A673 (cell line): ENCODE results near the gene GLRA3.

Experiments
- EZH2 ChIP-seq: fragments of 200-600 bp; sonication (generic); IDR thresholded peaks from 2 replicates; pipeline ENCODE4 v1.6.1; 2017; ENCODE audit warnings: borderline replicate concordance, low read depth, mild to moderate bottlenecking, mixed read lengths, antibody characterized with exemption, low read length; ENCODE audit not compliant: poor library complexity, severe bottlenecking
- TF ChIP-seq, protein P1 (sequence below): fragments of 300-800, 200-600 bp; sonication (generic); conservative IDR thresholded peaks from 2 replicates; pipeline ENCODE4 v1.5.1; 2017; ENCODE audit warnings: low read depth, mild to moderate bottlenecking, antibody characterized with exemption, low read length, moderate library complexity, mixed read lengths

DNA sequence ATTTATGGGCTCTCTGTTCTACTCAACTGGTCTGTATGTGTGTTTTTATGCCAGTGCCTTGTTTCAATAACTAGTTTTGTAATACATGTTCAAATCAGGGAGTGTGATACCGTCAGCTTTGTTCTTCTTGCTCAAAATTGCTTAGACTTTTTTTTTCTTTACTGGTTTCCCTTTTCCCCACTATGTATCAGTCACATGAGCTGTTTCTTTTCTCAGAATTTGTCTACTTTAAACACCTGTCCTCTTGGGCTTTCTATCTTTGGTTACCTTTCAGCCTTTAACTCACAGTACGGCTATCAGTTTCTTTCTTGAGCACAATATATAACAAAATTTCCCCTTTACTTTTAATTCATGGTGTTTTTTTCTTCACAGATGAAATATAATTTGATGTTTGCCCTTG lies 5.4 kb upstream of the GLRA3 start:
- TF ChIP-seq EZH2 = no peak
- TF ChIP-seq, protein P1, sequence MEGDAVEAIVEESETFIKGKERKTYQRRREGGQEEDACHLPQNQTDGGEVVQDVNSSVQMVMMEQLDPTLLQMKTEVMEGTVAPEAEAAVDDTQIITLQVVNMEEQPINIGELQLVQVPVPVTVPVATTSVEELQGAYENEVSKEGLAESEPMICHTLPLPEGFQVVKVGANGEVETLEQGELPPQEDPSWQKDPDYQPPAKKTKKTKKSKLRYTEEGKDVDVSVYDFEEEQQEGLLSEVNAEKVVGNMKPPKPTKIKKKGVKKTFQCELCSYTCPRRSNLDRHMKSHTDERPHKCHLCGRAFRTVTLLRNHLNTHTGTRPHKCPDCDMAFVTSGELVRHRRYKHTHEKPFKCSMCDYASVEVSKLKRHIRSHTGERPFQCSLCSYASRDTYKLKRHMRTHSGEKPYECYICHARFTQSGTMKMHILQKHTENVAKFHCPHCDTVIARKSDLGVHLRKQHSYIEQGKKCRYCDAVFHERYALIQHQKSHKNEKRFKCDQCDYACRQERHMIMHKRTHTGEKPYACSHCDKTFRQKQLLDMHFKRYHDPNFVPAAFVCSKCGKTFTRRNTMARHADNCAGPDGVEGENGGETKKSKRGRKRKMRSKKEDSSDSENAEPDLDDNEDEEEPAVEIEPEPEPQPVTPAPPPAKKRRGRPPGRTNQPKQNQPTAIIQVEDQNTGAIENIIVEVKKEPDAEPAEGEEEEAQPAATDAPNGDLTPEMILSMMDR = no peak
